Colon (tissue), 2 donors: Measurements from ENCODE around the gene DNAJC1.

Experiments
- FAIRE-seq: peaks from 2 replicates; lab custom pipeline; 2012; peaks lifted over from hg19 to GRCh38; lab: Jason Lieb, UNC
- donor health status: control.
- donor health status: control.

Gene DNAJC1

DNA sequence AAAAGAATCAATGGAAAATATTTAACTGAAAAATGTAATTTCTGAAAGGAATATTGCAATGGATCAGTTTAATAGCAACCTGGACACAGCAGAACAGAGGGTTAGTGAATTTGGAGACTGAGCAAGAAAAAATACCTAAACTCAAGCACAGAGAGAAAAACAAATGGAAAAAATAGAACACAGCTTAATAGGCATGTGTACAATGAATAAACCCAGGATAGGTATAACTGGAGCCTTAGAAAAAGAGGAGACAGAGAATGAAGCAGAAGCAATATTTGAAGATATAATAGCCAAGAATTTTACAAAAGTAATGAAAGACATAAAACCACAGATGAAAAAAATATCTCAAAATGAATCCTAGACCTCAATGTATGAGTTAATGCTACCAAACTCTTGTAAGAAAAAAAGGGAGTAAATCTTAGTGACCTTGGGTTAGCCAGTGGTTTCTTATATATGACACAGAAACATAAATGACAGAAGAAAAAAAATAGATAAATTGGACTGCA lies 2.9 kb upstream of the DNAJC1 start:
- FAIRE-seq = no peak

DNA sequence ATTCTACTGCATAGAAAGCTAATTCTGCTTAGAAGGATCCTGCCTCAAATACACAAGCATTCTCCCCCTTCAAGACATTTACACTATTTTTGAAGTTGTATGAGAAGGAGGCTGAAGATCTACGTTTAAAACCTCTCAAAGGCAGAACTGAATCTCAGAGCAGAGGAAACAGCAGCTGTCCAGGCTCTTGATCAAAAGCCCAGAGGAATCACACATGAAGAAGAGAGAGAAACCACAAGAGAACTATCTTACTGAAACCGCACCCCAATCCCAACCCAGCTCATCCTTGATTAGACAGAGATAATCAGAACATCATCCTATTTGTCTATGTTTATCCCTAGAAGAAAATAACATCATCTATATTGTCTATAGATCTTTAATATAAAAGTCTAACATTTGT lies 2.2 kb upstream of the DNAJC1 start:
- no peak for FAIRE-seq

DNA sequence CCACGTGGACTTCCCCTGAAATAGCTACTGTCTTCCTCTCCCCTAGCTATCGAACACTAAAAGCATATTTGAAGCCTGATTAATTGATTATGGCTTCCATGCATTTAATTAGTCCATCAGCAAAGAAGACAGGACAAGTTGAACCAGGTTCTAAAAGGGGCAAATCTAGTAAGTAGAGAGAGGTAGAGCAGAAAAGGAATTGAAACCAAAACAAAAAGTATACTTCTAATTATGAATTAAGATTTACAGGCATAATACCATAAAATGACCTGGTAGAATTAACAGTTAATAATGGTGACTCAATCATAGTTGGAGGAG lies 393 bp upstream of the DNAJC1 start:
- FAIRE-seq = no peak

- no peak for FAIRE-seq
These were observed 846 bp downstream of the DNAJC1 start for GRCh38 chr10:22002591-22003176.

DNA sequence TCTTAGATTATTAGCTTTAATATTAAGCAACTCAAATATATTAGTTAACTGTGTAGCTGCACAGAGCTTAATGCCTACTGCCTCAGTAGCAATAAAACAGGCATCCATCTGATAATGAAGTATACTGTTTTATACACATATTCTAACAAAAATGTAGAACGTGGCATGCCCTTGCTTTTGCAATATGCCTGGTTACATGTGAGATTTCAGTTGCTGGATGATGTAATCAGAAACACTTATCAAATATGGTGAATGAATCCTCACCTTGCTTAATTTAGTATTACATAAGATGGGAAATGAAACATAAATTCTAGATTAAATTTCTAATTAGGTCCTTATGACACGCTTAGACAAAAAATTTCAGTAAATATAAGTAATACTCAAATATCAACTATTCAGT lies 8.0 kb downstream of the DNAJC1 start:
- FAIRE-seq = no peak

DNA sequence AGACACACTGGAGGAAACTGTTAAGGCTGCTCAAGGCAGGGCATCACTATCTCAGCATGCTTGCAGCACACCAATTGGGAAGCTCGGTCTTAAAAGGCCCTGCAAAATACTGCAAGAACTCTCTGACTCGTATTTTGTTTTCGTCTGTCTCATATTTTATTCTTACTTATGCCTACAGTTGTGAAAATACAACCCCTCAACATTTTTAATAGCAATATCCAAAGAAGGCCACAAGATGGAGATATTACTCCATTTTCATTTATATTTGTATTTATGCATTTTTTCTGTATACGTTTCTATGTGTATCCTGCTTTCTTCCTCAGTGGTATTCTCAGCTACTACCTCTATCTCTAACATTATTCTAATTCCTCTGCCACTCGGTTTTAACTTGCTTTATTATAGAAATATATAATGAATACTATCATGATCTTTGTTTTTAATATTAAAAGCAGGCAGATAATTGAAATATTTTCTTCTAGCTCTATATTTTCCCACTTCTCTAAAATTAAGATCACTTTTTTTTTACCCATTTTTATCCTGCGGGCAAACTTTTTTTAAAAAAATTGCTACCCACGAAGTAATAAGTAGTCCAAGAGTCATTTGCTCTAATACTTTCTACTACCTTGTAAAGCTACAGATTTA lies 10.0 kb downstream of the DNAJC1 start:
- FAIRE-seq = peak; percentile 73

DNA sequence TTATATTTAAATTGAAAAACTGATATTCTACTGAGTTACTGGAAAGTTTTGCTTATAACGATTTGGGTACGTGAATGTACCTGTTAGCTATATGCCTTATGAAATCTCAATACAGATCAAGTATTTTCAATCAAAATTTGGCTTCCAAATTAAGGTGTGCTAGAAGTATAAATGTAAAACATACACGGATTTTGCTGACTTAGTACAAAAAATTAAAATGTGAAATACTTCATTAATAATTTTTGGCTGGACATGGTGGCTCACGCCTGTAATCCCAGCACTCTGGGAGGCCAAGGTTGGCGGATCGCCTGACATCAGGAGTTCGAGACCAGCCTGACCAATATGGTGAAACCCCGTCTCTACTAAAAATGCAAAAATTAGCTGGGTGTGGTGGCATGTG lies 11.7 kb downstream of the DNAJC1 start:
- no peak for FAIRE-seq

GRCh38 chr10:21990449-21990848 lies 13.1 kb downstream of the DNAJC1 start:
- no peak for FAIRE-seq

DNA sequence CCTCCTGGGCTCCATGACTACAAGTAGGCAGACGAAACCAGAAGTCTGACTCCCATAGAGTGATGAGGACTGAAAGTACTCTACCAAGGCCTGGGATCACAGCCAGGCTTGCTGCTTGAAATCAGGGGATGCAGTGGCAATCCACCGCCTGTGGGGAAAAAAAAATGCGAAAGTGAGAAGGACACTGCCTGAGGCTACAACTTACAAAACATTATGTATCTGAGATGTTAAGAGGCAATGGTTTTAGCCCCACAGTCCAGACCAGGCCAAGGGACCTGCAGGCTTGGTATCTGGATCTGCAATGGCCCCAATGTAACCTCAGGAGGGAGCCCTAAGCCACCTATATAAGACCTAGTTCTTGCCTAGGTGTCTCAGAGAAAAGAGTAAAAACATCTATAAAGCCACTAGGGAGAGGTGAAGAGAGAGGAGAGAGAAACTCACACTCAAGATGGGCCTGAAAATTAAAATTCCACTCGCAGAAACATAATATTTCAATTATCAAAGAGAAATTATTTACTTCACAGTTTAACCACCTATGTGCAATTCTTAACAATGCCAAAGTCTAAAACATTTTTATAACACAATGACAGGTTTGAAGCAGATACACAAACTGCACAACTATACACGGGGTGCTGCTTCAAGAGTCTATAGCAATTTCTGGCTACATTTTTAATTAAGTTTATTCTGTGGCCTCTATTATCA lies 13.9 kb downstream of the DNAJC1 start:
- no peak for FAIRE-seq

- no peak for FAIRE-seq
These were observed 18.0 kb downstream of the DNAJC1 start for GRCh38 chr10:21985541-21985940.

- FAIRE-seq = no peak
These were observed 22.4 kb downstream of the DNAJC1 start for GRCh38 chr10:21981118-21981517.

DNA sequence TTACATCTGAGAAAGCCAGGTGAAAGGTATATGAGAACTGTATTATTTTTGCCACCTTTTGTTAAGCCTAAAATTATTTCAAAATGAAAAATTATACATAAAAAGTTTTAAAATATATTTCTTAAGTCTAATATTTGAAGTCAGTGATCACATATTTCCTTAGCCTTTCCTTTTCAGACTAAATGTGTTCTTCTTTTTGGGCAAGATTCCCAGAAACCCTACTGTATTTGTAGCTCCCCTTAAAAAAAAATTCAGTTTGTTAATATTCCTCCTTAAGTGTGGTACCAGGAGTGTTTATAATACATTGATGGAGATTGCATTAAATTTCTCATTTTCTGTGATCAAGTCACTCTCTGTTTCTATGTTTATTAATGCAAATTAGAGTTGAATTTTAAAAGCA lies 22.8 kb downstream of the DNAJC1 start:
- FAIRE-seq = peak; percentile 10

DNA sequence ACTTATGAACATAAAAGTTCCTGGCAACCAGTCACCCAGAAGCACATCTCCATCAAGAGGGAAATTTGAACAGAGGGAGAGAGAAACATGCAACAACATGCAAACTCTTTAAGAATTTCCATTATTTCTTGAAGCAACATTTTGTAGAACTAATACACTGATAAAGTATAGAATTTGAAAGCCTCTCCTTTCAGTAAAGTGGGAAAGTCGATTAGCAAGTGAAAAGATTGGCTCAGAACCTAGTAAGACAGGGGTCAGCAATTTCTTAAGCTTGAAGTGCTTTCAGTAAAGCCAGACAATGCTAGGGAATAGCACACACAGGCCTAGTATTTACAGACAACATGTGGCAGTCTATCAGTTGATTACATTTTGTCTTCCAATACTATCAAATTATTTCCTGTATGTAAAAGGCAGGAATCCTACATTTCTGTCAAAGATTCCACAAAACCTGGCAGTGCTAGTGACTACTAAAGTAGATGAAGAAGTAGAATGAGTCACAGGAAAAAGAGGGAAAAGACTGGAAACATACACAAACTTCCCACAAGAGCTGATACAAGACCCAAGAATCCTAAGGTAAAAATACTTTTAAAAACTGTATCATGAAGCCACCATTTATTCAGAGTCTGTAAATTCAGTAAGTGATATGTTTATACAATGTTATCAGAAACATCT lies 25.2 kb downstream of the DNAJC1 start:
- no peak for FAIRE-seq

- no peak for FAIRE-seq
These were observed 26.8 kb downstream of the DNAJC1 start for GRCh38 chr10:21976739-21977138.

DNA sequence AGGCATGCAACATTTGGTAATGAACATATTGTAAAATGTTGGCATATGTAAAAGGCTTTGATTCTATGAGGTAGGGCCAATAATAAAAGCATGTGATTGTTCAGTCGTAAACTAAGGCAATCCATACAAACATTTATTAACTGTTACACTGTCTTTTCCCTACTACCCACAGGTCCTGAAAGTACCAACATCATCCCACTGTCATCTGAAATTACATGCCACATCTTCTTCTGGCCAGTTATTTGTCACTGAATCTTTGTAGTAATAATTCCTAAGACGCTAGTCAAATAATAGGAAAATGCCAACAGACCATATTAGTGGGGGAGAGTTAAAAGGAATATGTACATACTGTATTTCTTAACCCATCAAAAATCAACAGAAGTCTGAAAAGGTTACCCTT lies 27.2 kb downstream of the DNAJC1 start:
- FAIRE-seq = no peak

DNA sequence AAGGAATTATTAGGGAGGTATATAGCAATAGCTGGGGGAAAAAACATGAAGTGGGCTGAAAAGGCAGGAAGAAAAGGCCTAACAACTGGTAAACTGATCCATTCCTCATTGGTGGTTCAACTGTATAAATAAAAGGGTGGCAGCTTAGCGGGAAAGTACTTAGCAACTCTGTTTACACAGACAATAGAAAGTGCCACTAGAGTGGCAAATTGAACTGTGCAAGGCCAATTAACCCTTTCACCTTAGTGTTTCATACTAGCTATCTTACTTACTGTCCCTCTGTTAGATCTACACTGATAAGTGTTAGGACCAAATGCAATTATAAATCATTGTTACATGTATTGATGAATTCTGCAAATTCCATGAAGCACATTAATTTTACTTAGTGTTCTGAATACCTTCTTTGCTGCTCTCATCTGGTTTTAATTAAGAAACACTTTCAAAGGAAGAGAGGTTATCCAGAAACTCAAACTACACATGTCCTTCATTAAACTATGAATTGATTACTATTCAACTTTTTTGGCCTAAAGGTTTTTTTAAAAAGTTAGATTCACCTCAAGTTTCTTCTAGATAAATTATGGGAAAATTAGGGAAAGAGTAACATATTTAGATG lies 28.0 kb downstream of the DNAJC1 start:
- FAIRE-seq = no peak

GRCh38 chr10:21972584-21972983 lies 30.9 kb downstream of the DNAJC1 start:
- no peak for FAIRE-seq

DNA sequence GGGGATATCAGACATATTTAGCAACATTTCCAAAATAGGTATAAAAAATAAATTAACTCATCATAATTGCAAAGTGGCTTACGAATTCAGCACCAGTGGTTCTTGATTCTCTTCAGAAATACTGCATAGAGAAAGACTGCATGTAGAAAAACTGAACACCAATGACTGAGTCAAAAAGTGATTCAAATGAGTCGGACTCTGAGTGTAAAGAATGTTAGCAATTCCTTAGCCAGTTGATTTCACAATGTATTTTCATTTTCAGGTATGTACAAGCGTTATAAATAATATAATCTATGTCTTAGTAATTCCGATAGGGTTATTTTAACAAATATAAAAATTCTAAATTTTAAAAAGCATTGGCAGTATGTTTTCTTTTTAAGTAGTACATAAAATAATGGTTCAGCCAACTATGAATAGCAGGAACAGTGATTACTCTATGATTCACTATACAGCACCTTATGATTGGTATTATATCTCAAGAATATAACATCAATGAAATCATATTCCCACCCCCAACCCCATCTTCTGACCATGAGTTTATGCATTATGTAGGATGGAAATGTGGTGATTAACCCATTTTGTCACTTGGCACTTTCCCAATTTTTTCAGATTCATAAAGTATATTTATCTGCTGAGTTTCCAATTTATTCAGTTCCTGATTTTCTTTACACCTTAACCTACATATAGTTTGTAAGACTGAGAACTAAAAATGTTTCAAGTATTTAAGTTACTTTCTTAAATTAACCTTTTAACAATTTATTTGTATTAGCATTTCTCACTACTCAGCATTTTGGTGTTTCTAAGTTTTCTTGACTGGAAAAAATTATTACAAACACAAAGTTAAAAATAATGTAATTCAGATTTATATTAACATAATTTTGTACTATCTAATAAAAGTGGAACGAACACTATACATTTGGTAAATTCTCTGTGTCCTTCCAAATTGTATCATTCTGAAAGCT lies 33.9 kb downstream of the DNAJC1 start:
- peak; percentile 82 for FAIRE-seq

- FAIRE-seq = no peak
These were observed 38.4 kb downstream of the DNAJC1 start for GRCh38 chr10:21964983-21965665.

- no peak for FAIRE-seq
These were observed 41.2 kb downstream of the DNAJC1 start for GRCh38 chr10:21962358-21962757.

DNA sequence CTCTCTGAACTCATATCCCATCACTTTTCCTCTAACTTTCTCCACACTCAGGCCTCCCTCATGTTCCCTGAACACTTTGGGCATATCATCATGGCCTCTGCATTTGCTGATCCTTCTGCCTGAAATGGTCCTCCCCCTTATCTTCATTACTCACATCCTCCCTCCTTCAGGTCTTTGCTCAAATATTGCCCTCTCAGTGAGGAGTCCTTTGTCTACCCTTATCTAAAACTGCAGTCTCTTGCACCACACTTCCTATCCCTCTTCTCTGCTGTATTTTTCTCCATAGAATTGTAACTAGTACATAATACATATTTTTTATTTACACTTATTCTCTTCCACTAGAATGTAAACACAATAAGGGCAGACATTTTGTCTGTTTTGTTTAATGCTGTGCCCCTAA lies 41.7 kb downstream of the DNAJC1 start:
- FAIRE-seq = no peak
